HFF-Myc (cell line): ENCODE data around the gene OR9K2.

Experiments used
- DNase-seq: peaks from one replicate; pipeline ENCODE4 v3.0.0-alpha.2; 2011; ENCODE audit warnings: low read depth; ENCODE audit errors: extremely low read depth
- H3K4me3 ChIP-seq: replicated peaks from 2 replicates; pipeline ENCODE4 v1.5.1; 2011; ENCODE audit warnings: low read depth, mild to moderate bottlenecking, control low read depth, low read length
- TF ChIP-seq, protein P1 (sequence below): IDR thresholded peaks from 2 replicates; pipeline ENCODE4 v1.5.1; 2012; ENCODE audit warnings: mild to moderate bottlenecking, low read depth, low read length, control low read depth; ENCODE audit errors: missing control alignments

Gene OR9K2, protein sequence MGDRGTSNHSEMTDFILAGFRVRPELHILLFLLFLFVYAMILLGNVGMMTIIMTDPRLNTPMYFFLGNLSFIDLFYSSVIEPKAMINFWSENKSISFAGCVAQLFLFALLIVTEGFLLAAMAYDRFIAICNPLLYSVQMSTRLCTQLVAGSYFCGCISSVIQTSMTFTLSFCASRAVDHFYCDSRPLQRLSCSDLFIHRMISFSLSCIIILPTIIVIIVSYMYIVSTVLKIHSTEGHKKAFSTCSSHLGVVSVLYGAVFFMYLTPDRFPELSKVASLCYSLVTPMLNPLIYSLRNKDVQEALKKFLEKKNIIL

DNA sequence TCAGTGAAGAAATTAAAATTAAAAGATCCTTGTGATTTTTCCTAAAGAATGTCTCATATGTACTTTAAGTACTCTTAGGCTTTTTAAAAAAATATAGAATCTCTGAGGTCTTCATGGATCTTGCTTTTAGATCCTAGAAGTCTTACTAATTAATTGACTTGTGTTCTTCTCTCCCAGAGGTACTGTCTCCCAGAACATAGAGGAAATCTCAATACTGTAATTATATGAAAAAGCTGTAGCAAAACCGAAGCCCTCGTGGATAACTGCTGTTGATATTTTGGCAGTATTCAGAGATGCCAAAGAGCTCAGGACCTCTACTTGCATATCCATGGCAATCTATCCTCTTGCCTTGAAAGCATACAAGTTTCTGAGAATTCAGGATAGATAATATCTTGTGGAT, at the start of gene OR9K2:
OR9K2 (plus strand) TSS at position 301 of the 400 bp plus-strand sequence. CDS start 3,429 bp downstream, outside the sequence.
- no peak for DNase-seq
- TF ChIP-seq, protein P1, sequence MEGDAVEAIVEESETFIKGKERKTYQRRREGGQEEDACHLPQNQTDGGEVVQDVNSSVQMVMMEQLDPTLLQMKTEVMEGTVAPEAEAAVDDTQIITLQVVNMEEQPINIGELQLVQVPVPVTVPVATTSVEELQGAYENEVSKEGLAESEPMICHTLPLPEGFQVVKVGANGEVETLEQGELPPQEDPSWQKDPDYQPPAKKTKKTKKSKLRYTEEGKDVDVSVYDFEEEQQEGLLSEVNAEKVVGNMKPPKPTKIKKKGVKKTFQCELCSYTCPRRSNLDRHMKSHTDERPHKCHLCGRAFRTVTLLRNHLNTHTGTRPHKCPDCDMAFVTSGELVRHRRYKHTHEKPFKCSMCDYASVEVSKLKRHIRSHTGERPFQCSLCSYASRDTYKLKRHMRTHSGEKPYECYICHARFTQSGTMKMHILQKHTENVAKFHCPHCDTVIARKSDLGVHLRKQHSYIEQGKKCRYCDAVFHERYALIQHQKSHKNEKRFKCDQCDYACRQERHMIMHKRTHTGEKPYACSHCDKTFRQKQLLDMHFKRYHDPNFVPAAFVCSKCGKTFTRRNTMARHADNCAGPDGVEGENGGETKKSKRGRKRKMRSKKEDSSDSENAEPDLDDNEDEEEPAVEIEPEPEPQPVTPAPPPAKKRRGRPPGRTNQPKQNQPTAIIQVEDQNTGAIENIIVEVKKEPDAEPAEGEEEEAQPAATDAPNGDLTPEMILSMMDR = no peak
- no peak within 1 kb of the TSS for H3K4me3 ChIP-seq

DNA sequence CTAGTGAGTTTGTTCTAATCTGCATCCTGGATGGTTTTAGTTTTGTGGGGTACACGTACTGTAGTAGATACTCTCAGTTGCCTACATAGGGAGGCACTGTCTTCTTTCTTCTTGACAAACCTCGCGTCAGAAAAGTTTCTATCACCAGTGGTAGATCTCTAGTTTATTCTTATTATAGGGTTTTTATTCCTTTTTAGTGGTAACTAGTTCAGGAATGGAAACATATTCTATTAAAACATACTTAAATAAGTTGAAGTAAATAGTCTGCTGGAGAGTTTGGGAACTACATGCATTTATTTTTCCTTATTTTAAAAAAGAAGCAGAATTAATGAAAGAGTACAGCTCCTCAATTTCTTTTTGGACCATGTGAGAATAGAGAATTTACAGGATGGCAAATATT, 33.6 kb upstream of the OR9K2 start:
- TF ChIP-seq, protein P1 = no peak
- H3K4me3 ChIP-seq = no peak overlapping the region
- DNase-seq = no peak

DNA sequence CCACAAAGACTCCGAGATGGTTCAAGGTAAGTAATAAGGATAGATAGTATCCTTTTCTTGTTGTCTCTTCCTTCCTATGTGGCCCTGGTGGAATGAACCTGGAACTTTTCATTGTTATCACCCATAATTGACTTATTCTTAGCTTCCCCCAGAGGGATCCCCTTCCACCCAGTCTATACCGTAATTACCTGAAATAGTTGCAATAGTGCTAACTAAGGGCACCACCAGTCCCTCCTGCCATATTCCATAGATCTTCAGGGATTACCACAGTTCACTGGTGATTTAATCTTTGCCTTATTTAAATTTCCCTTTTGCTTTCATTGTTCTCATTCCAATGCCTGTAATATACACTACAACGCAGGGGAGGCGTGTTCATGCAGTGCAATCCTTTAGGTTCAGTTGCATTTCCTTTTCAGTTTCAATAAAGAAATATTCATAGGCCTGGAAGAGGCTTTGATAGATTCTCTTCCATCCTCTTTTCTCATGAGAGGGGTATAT, 13.8 kb upstream of the OR9K2 start:
- TF ChIP-seq, protein P1 = no peak
- no peak for DNase-seq
- H3K4me3 ChIP-seq = no peak overlapping the region

DNA sequence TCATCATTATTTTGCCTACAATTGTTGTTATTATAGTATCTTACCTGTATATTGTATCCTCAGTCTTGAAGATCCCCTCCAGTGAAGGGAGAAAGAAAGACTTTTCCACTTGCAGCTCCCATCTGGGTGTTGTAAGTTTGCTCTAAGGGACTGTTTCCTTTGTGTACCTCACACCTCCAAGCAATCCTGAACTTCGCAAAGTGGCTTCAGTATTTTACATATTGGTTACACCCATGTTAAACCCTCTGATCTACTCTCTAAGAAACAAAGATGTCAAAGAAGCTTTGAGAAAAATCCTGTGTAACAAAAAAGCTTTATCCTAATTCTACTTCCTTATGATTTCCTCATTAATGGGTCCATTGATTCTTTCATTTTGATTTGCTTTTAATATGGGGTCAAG, 10.1 kb upstream of the OR9K2 start:
- no peak overlapping the region for H3K4me3 ChIP-seq
- DNase-seq = no peak
- TF ChIP-seq, protein P1 = no peak

DNA sequence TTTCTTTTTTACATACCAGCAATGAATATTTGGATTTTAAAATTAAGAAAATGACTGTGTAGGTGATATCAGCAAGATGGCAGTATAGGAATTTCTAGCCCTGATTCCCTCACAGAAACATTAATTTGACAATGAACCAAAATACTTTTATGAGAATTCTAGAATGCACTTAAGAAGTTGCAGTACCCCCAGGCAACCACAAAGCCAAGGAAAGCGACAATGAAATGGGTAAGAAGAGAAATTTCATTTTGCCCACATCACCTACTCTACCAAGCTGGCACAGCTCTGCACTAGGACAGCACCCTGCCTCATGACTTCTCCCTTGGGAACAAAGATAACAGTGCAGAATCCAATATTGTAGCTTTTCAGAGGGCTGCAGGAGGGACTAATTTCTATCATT, 6.6 kb downstream of the OR9K2 start:
- TF ChIP-seq, protein P1 = no peak
- no peak for DNase-seq
- H3K4me3 ChIP-seq = no peak overlapping the region

DNA sequence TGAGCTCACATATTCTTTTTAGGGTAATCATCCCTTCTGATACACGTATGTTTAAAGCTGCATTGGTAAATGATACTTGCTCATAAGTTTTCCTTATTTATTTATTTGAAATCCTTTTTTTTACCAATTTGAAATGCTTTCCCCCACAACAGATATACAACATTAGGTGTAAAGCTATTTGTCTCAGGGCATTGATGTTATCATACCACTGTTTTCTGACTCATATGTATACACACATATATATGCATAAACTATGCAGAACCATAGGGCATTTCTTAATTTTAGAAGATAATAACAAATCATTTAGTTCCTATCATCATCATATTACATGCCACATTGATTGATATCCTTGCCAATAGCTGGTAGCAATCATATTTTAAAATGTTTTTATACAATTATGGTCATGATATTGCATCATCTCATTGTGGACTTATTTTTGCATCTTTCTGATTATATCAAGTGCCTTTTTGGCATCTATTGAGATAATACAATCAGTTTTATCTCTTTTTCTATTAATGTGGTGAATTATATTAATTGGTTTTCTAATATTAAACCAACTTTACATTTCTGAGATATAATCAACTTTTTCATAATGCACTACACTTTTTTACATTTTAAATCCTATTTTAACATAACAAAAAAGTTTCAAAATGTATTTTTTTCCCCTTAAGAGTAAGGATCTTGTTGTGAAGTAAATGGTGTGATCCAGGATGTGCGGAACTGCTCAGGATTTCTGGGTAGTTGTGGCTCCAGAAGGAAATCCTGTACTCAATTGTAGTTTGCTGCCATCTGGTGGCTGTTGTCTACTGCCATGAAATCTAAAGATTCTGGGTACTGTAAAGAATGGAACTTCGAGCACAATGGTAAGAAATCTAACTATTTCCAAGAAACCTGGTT, 16.7 kb downstream of the OR9K2 start:
- DNase-seq = peak; percentile 19
- TF ChIP-seq, protein P1 = peak; percentile 70
- H3K4me3 ChIP-seq = no peak overlapping the region
